Measurements from ENCODE around the gene ACAD8. TPM values are rescaled to one million over a fixed set of nuclear protein-coding genes. Genes with fewer than 3 reads are reported as not detected.

The ACAD8 gene
- polyA plus RNA-seq, 1 donor from 2014 or later: 68.8 TPM

DNA sequence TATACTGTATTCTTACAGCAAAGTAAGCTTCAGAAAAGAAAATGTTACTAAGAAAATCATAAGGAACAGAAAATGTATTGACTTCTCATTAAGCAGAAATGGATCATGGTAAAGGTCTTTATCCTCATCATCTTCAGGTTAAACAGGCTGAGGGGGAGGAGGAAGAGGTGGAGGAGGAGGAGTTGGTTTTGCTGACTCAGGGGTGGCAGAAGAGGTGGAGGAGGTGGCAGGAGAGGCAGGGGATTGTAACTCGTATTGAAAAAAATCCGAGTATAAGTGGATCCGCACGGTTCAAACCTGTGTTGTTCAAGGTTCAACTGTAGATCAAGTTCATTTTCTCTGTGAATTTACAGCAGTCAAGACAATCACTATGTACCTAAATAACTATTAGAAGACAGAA lies 35.8 kb downstream of the ACAD8 start:
- TF ChIP-seq EZH2 (IDR thresholded peaks at IDR 0.05; ENCODE audit: borderline replicate concordance, insufficient read depth, low read length, poor library complexity, severe bottlenecking) (no peak), EP300 (conservative IDR thresholded peaks at IDR 0.05; ENCODE audit: poor library complexity, severe bottlenecking) (no peak), TAF1 (IDR thresholded peaks at IDR 0.05; ENCODE audit: low read depth) (no peak), SMC3 (conservative IDR thresholded peaks at IDR 0.05; ENCODE audit: poor library complexity) (no peak), POLR2AphosphoS5 (IDR thresholded peaks at IDR 0.05) (no peak), RAD21 (conservative IDR thresholded peaks at IDR 0.05) (no peak), CTCF (IDR thresholded peaks at IDR 0.05; ENCODE audit: poor library complexity, severe bottlenecking) (no peak), REST (IDR thresholded peaks at IDR 0.05; ENCODE audit: borderline replicate concordance) (no peak), MXI1 (conservative IDR thresholded peaks at IDR 0.05; ENCODE audit: poor library complexity, severe bottlenecking) (no peak)
- H3K27me3 ChIP-seq (ENCODE audit: insufficient read depth, low read depth, low read length): no peaks in the 10 kb centered on the region
- H3K4me2 ChIP-seq (ENCODE audit: low read length): no peak overlapping the region
- no peaks in the 10 kb centered on the region for H4K20me1 ChIP-seq (ENCODE audit: insufficient read depth)
- no peak overlapping the region for H2AFZ ChIP-seq (ENCODE audit: low read depth, low read length)
- H3K9me3 ChIP-seq (ENCODE audit: low read length): no peaks in the 10 kb centered on the region
- no peaks in the 10 kb centered on the region for H3K36me3 ChIP-seq (ENCODE audit: insufficient read depth, low read length)
- no peak overlapping the region for H3K9ac ChIP-seq (ENCODE audit: low read length)
- H3F3A ChIP-seq (ENCODE audit: insufficient read depth, low read length, poor library complexity, severe bottlenecking): no peaks in the 10 kb centered on the region
- no peaks in the 10 kb centered on the region for H3K9me2 ChIP-seq (ENCODE audit: insufficient read depth, low read length)
- H3K27ac ChIP-seq (ENCODE audit: low read length): no peak overlapping the region
- H3K4me3 ChIP-seq (ENCODE audit: low read length): no peak overlapping the region
- no peaks in the 10 kb centered on the region for H3K79me2 ChIP-seq (replicated peaks; ENCODE audit: insufficient read depth, low read length)

DNA sequence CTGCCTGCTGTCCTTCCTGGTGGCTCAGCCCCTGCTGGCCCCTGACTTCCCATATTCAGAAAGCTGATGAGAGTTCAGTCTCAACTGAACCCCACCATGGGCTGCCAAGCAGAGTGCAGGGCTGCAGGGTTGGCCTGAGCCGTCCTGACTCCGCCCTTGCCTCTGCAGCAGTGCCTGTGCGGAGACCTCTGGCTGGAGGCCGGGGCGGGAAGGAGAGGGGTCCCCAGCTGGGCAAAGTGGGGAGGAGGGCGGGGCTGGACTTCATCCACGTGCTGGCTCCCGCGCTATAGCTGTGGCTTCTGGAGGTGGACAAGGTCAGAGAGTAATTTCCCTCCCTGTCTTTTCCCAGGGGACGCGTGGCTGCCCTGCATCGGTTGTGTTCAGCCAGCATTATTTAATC lies 36.4 kb downstream of the ACAD8 start:
- H3K4me3 ChIP-seq (ENCODE audit: low read length): no peak overlapping the region
- TF ChIP-seq RAD21 (conservative IDR thresholded peaks at IDR 0.05) (no peak), CTCF (IDR thresholded peaks at IDR 0.05; ENCODE audit: poor library complexity, severe bottlenecking) (no peak)
- no peaks in the 10 kb centered on the region for H3K79me2 ChIP-seq (replicated peaks; ENCODE audit: insufficient read depth, low read length)
- H3K4me2 ChIP-seq (ENCODE audit: low read length): no peak overlapping the region
- no peaks in the 10 kb centered on the region for H3K9me2 ChIP-seq (ENCODE audit: insufficient read depth, low read length)
- H3K27me3 ChIP-seq (ENCODE audit: insufficient read depth, low read depth, low read length): no peaks in the 10 kb centered on the region
- H3K36me3 ChIP-seq (ENCODE audit: insufficient read depth, low read length): no peaks in the 10 kb centered on the region
- H3F3A ChIP-seq (ENCODE audit: insufficient read depth, low read length, poor library complexity, severe bottlenecking): no peaks in the 10 kb centered on the region
- H2AFZ ChIP-seq (ENCODE audit: low read depth, low read length): no peak overlapping the region
- H4K20me1 ChIP-seq (ENCODE audit: insufficient read depth): no peaks in the 10 kb centered on the region
- H3K9me3 ChIP-seq (ENCODE audit: low read length): no peaks in the 10 kb centered on the region
- no peak overlapping the region for H3K9ac ChIP-seq (ENCODE audit: low read length)
- no peak overlapping the region for H3K27ac ChIP-seq (ENCODE audit: low read length)
